ENCODE results near the gene PLEKHB2. TPM values are rescaled to one million over a fixed set of nuclear protein-coding genes. Genes with fewer than 3 reads are reported as not detected.
"Not testable (repeated sequence)": the region's sequence is repeated elsewhere in the genome, so short reads cannot be mapped to it uniquely, and the experiment has no call there.

The PLEKHB2 gene
- total and polyA plus RNA-seq, 4 donors: 17.4 to 41.3 (median 27.5) TPM

DNA sequence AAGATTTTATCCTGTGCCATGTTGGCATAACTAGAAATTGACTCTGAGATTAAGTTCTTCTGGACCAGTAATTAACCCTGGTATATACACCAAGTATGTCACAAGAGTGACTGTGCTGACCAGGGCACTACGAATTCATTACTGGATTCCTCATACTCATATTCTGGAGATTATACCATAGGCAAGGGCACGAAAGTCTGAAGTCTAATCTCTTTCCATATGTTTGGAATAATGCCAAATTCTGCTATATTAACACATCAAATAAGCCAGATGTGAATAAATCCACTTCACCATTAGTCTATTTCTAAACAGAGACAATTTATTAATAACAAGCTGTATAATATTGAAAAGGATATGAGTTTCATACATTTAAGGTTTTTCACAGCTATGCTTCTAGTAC is 91.0 kb downstream of the PLEKHB2 start:
- H3K9me3 ChIP-seq (ENCODE audit: control insufficient read depth, low read length); H3K4me1 ChIP-seq (ENCODE audit: control insufficient read depth in 1 of 2, insufficient read depth in 2 of 2, low read length in 2 of 2); H3K27me3 ChIP-seq (ENCODE audit: control insufficient read depth in 1 of 2, insufficient read depth in 2 of 2, low read length in 1 of 2); DNase-seq; intact Hi-C loops (cut with DNase I); H3K4me3 ChIP-seq (ENCODE audit: low read length in 2 of 2); H3K36me3 ChIP-seq (ENCODE audit: control insufficient read depth in 1 of 2, insufficient read depth in 2 of 2, low read length in 1 of 2); H3K27ac ChIP-seq (ENCODE audit: low read depth in 1 of 2, low read length in 2 of 2); ATAC-seq (ENCODE audit: low FRiP score): not testable (repeated sequence)
- 30 to 36% methylated on average over 2 of the region's 2 CpGs for WGBS, 2 donors

Other genes with a start within 250 kb of the PLEKHB2 start
- gene FAM168B, start 11.9 kb upstream of the PLEKHB2 start, total RNA-seq: 10 to 100 TPM; 80.3 to 86.7 TPM
- 10 to 100 TPM; 31.3 to 35.8 TPM for gene FAM168B, start 11.9 kb upstream of the PLEKHB2 start, polyA plus RNA-seq
- under 1 TPM; 0.26 to 0.33 TPM for gene POTEE, start 104.2 kb downstream of the PLEKHB2 start, total RNA-seq
- not detected for gene POTEE, start 104.2 kb downstream of the PLEKHB2 start, polyA plus RNA-seq